GM18499 (cell line): ENCODE measurements around the gene ECE2.
"Not testable (repeated sequence)": the region's sequence is repeated elsewhere in the genome, so short reads cannot be mapped to it uniquely, and the experiment has no call there.

Source experiments
- ATAC-seq: cut with Tn5 transposase; IDR thresholded peaks from one replicate; pipeline ENCODE4 v1.9.1; 2021; ENCODE audit warnings: moderate number of reproducible peaks; ENCODE audit not compliant: insufficient read depth, unreplicated experiment

Gene ECE2

GRCh38 chr3:184333190-184333589, 57.4 kb downstream of the ECE2 start:
- no peak for ATAC-seq

GRCh38 chr3:184333700-184334099, 57.9 kb downstream of the ECE2 start:
- no peak for ATAC-seq

GRCh38 chr3:184334470-184335158, 58.8 kb downstream of the ECE2 start:
- no peak for ATAC-seq

GRCh38 chr3:184335291-184335660, 59.5 kb downstream of the ECE2 start:
- no peak for ATAC-seq

GRCh38 chr3:184335661-184336546, 60.1 kb downstream of the ECE2 start:
- ATAC-seq = no peak

GRCh38 chr3:184336547-184337398, 61.0 kb downstream of the ECE2 start:
- ATAC-seq = no peak

- no peak for ATAC-seq
Observed at GRCh38 chr3:184337399-184337714, 61.5 kb downstream of the ECE2 start, which contains the start of gene FAM131A. Gene FAM131A (plus strand): TSS chr3:184337600. CDS start chr3:184337631, 31 bp downstream.

GRCh38 chr3:184337981-184338380, 62.2 kb downstream of the ECE2 start:
- no peak for ATAC-seq

GRCh38 chr3:184338511-184338945, 62.7 kb downstream of the ECE2 start:
- ATAC-seq = no peak

GRCh38 chr3:184339001-184339400, 63.2 kb downstream of the ECE2 start:
- no peak for ATAC-seq

GRCh38 chr3:184339451-184340135, 63.8 kb downstream of the ECE2 start:
- not testable (repeated sequence) for ATAC-seq

- no peak for ATAC-seq
Observed at GRCh38 chr3:184341925-184342324, 66.1 kb downstream of the ECE2 start.
